A673 (cell line): ENCODE data around the gene MACC1. TPM values are rescaled to one million over a fixed set of nuclear protein-coding genes. Genes with fewer than 3 reads are reported as not detected.
A peak's percentile ranks its signal among the peaks of the same experiment; 100 is the strongest.

ENCODE experiments used
- BruUV-seq: library from RNA; stranded (reverse); fragments of 400-500 nt; replicated peaks from 2 replicates; lab custom pipeline; 2021; lab: Mats Ljungman, UMichigan
- CTCF ChIA-PET: fragments of 300-600 bp; sonication (Branson Sonifier 250); formaldehyde crosslinking; loops from one replicate; lab custom pipeline; 2022; ENCODE audit warnings: antibody characterized with exemption; lab: Charles Lee
- POLR2A ChIA-PET: fragments of 300-600 bp; sonication (Branson Sonifier 250); formaldehyde crosslinking; loops from one replicate; lab custom pipeline; 2022; ENCODE audit warnings: antibody characterized with exemption; ENCODE audit not compliant: low non-redundant PET; lab: Charles Lee
- DNase-seq: peaks from one replicate; pipeline ENCODE4 v3.0.0-alpha.2; 2015; ENCODE audit warnings: low spot score
- H3K27ac ChIP-seq: fragments of 200-600 bp; sonication (generic); 2 replicates; pipeline ENCODE4 v1.5.1; 2016; ENCODE audit warnings: mixed run types, low read depth, mild to moderate bottlenecking, mixed read lengths, antibody characterized with exemption, low read length; ENCODE audit not compliant: poor library complexity, severe bottlenecking
- H3K27me3 ChIP-seq: fragments of 200-600 bp; sonication (generic); replicated peaks from 2 replicates; pipeline ENCODE4 v1.6.1; 2017; ENCODE audit warnings: mixed run types, low read depth, mild to moderate bottlenecking, mixed read lengths, antibody characterized with exemption, low read length; ENCODE audit not compliant: insufficient read depth, poor library complexity
- H3K36me3 ChIP-seq: fragments of 200-600 bp; sonication (generic); 2 replicates; pipeline ENCODE4 v1.6.1; 2016; ENCODE audit warnings: mixed run types, mild to moderate bottlenecking, mixed read lengths, antibody characterized with exemption, low read length; ENCODE audit not compliant: insufficient read depth, poor library complexity, severe bottlenecking
- H3K4me1 ChIP-seq: fragments of 200-600 bp; sonication (generic); 2 replicates; pipeline ENCODE4 v1.6.1; 2017; ENCODE audit warnings: mixed run types, mild to moderate bottlenecking, mixed read lengths, antibody characterized with exemption, low read length; ENCODE audit not compliant: insufficient read depth, poor library complexity, severe bottlenecking
- H3K4me3 ChIP-seq: fragments of 200-600 bp; sonication (generic); 2 replicates; pipeline ENCODE4 v1.5.1; 2016; ENCODE audit warnings: low read depth, mixed run types, mild to moderate bottlenecking, mixed read lengths, low read length; ENCODE audit not compliant: poor library complexity, severe bottlenecking
- H3K9me3 ChIP-seq: fragments of 200-600 bp; sonication (generic); 2 replicates; pipeline ENCODE4 v1.6.1; 2016; ENCODE audit warnings: mixed run types, low read depth, mild to moderate bottlenecking, mixed read lengths, antibody characterized with exemption, low read length; ENCODE audit not compliant: poor library complexity, severe bottlenecking
- CTCF ChIP-seq: fragments of 300-800, 200-600 bp; sonication (generic); conservative IDR thresholded peaks from 2 replicates; pipeline ENCODE4 v1.5.1; 2017; ENCODE audit warnings: low read depth, mild to moderate bottlenecking, antibody characterized with exemption, low read length, moderate library complexity, mixed read lengths
- EZH2 ChIP-seq: fragments of 200-600 bp; sonication (generic); IDR thresholded peaks from 2 replicates; pipeline ENCODE4 v1.6.1; 2017; ENCODE audit warnings: borderline replicate concordance, low read depth, mild to moderate bottlenecking, mixed read lengths, antibody characterized with exemption, low read length; ENCODE audit not compliant: poor library complexity, severe bottlenecking
- intact Hi-C: fragments of 100-400 bp; cut with micrococcal nuclease; formaldehyde crosslinking; loops from one replicate; pipeline ENCODE4 v1.10.0; 2022; ENCODE audit not compliant: unreplicated experiment
- total RNA-seq: library from RNA; stranded (reverse); gene quantifications from 2 replicates; pipeline ENCODE4 v1.2.3, GENCODE V29; 2021

Gene MACC1
- total RNA-seq, 1 experiment from 2014 or later = not detected

GRCh38 chr7:20146451-20146850, 70.7 kb downstream of the MACC1 start:
- ChIA-PET POLR2A (no interaction called here), CTCF (interaction anchor here (0.6 kb wide), 1 partner anchor 452 kb away, joined by 3 read pairs; no protein-coding TSS in a partner anchor)
- Histone ChIP-seq H3K4me1 (no peaks in the 10 kb centered on the region), H3K9me3 (no peaks in the 10 kb centered on the region), H3K27me3 (peaks cover 35% of the 10 kb centered on the region), H3K4me3 (no peak overlapping the region), H3K27ac (no peak overlapping the region), H3K36me3 (no peaks in the 10 kb centered on the region)
- BruUV-seq = no TSS peak
- TF ChIP-seq EZH2 (no peak), CTCF (no peak)
- DNase-seq = no peak
- intact Hi-C loops = no loop called here

GRCh38 chr7:20144801-20145200, 72.4 kb downstream of the MACC1 start:
- Histone ChIP-seq H3K4me1 (no peaks in the 10 kb centered on the region), H3K27me3 (peaks cover 44% of the 10 kb centered on the region), H3K9me3 (no peaks in the 10 kb centered on the region), H3K27ac (no peak overlapping the region), H3K4me3 (no peak overlapping the region), H3K36me3 (no peaks in the 10 kb centered on the region)
- intact Hi-C loops = no loop called here
- BruUV-seq = no TSS peak
- POLR2A ChIA-PET = no interaction called here
- CTCF ChIA-PET = no interaction called here
- DNase-seq = no peak
- no peak for TF ChIP-seq CTCF
- no peak for TF ChIP-seq EZH2

- Histone ChIP-seq H3K36me3 (no peaks in the 10 kb centered on the region), H3K27me3 (peaks cover 41% of the 10 kb centered on the region), H3K27ac (no peak overlapping the region), H3K4me1 (no peaks in the 10 kb centered on the region), H3K4me3 (no peak overlapping the region), H3K9me3 (no peaks in the 10 kb centered on the region)
- CTCF ChIA-PET = no interaction called here
- TF ChIP-seq EZH2 (no peak), CTCF (no peak)
- POLR2A ChIA-PET = no interaction called here
- BruUV-seq = no TSS peak
- intact Hi-C loops = no loop called here
- DNase-seq = peak; percentile 10
Observed at GRCh38 chr7:20141666-20142065, 75.5 kb downstream of the MACC1 start.
